GM19463 (cell line): Measurements from ENCODE around the gene HECW1.

ENCODE experiments used
- ATAC-seq: cut with Tn5 transposase; IDR thresholded peaks from one replicate; pipeline ENCODE4 v1.9.1; 2021; ENCODE audit warnings: mild to moderate bottlenecking, moderate library complexity; ENCODE audit not compliant: unreplicated experiment

HECW1 gene

GRCh38 chr7:43528576-43529354 is 416.3 kb downstream of the HECW1 start:
- no peak for ATAC-seq

GRCh38 chr7:43530553-43531410 is 418.3 kb downstream of the HECW1 start:
- no peak for ATAC-seq

- ATAC-seq = no peak
These were observed 419.3 kb downstream of the HECW1 start for GRCh38 chr7:43531700-43532099.

- no peak for ATAC-seq
These were observed 421.5 kb downstream of the HECW1 start for GRCh38 chr7:43533801-43534479.

- ATAC-seq = no peak
These were observed 422.6 kb downstream of the HECW1 start for GRCh38 chr7:43535031-43535451.

- no peak for ATAC-seq
These were observed 423.6 kb downstream of the HECW1 start for GRCh38 chr7:43535810-43536585.

GRCh38 chr7:43536773-43537172 is 424.3 kb downstream of the HECW1 start:
- no peak for ATAC-seq

- ATAC-seq = no peak
These were observed 425.4 kb downstream of the HECW1 start for GRCh38 chr7:43537765-43538403.

- ATAC-seq = no peak
These were observed 425.9 kb downstream of the HECW1 start for GRCh38 chr7:43538404-43538771.

- no peak for ATAC-seq
These were observed 428.0 kb downstream of the HECW1 start for GRCh38 chr7:43540471-43540870.

GRCh38 chr7:43542716-43543115 is 430.3 kb downstream of the HECW1 start:
- no peak for ATAC-seq

GRCh38 chr7:43546231-43546630 is 433.8 kb downstream of the HECW1 start:
- ATAC-seq = no peak

GRCh38 chr7:43550427-43550826 is 438.0 kb downstream of the HECW1 start:
- no peak for ATAC-seq

- ATAC-seq = no peak
These were observed 439.7 kb downstream of the HECW1 start for GRCh38 chr7:43552122-43552521.

GRCh38 chr7:43553999-43554398 is 441.6 kb downstream of the HECW1 start:
- no peak for ATAC-seq

- no peak for ATAC-seq
These were observed 442.0 kb downstream of the HECW1 start for GRCh38 chr7:43554423-43554822.

- no peak for ATAC-seq
These were observed 445.5 kb downstream of the HECW1 start for GRCh38 chr7:43557831-43558495.

- no peak for ATAC-seq
These were observed 446.9 kb downstream of the HECW1 start for GRCh38 chr7:43559171-43559945.

GRCh38 chr7:43559946-43560335 is 447.5 kb downstream of the HECW1 start:
- no peak for ATAC-seq
